SK-N-MC (cell line): ENCODE measurements around the gene DAB1.

Experiments used
- EZH2 ChIP-seq: fragments of 200-600 bp; sonication (generic); IDR thresholded peaks from one replicate; pipeline ENCODE4 v1.6.1; 2017; ENCODE audit warnings: antibody characterized with exemption
- FOXP2 ChIP-seq: optimal IDR thresholded peaks from 2 replicates; pipeline ENCODE3; 2011; ENCODE audit warnings: mild to moderate bottlenecking, moderate library complexity; ENCODE audit not compliant: insufficient read depth; ENCODE audit errors: extremely low read length, control extremely low read depth
- POLR2AphosphoS5 ChIP-seq: IDR thresholded peaks from 2 replicates; pipeline ENCODE4 v1.6.1; 2012; ENCODE audit warnings: mild to moderate bottlenecking, low read depth, low read length, borderline replicate concordance

- TF ChIP-seq EZH2 (no peak), POLR2AphosphoS5 (no peak), FOXP2 (no peak)
Measured at GRCh38 chr1:57327336-57327735, 96.5 kb downstream of the DAB1 start.
